ENCODE results near the gene SEPTIN10.

Gene SEPTIN10

GRCh38 chr2:109507828-109508227, 105.9 kb downstream of the SEPTIN10 start:
- H3K9me3 Mint-ChIP-seq: no peaks in the 10 kb centered on the region
- H3K36me3 Mint-ChIP-seq (ENCODE audit: low read depth): no peaks in the 10 kb centered on the region
- H3K27ac Mint-ChIP-seq: no peak overlapping the region
- H3K4me3 Mint-ChIP-seq: no peak overlapping the region
- intact Hi-C loops (cut with micrococcal nuclease): loop anchor here (10.0 kb wide), 1 partner anchor 253 kb away; no protein-coding TSS in a partner anchor
- H3K4me1 Mint-ChIP-seq (ENCODE audit: low read depth): no peaks in the 10 kb centered on the region
- no peaks in the 10 kb centered on the region for H3K27me3 Mint-ChIP-seq

- intact Hi-C loops (cut with micrococcal nuclease): loop anchor here (10.0 kb wide), 1 partner anchor 252 kb away; no protein-coding TSS in a partner anchor
- Mint-ChIP-seq H3K27ac (no peak overlapping the region), H3K9me3 (no peaks in the 10 kb centered on the region), H3K4me3 (no peak overlapping the region), H3K4me1 (ENCODE audit: low read depth) (no peaks in the 10 kb centered on the region), H3K36me3 (ENCODE audit: low read depth) (no peaks in the 10 kb centered on the region), H3K27me3 (no peaks in the 10 kb centered on the region)
These were observed 106.5 kb downstream of the SEPTIN10 start for GRCh38 chr2:109507217-109507616.

- Mint-ChIP-seq H3K9me3 (no peaks in the 10 kb centered on the region), H3K4me3 (no peak overlapping the region), H3K27me3 (no peaks in the 10 kb centered on the region), H3K36me3 (ENCODE audit: low read depth) (no peaks in the 10 kb centered on the region), H3K27ac (no peak overlapping the region), H3K4me1 (ENCODE audit: low read depth) (no peaks in the 10 kb centered on the region)
- intact Hi-C loops (cut with micrococcal nuclease): loop anchor here (10.0 kb wide), 1 partner anchor 248 kb away; no protein-coding TSS in a partner anchor
These were observed 110.6 kb downstream of the SEPTIN10 start for GRCh38 chr2:109503191-109503590.

GRCh38 chr2:109501461-109501860, 112.3 kb downstream of the SEPTIN10 start:
- Mint-ChIP-seq H3K27ac (no peak overlapping the region), H3K4me1 (ENCODE audit: low read depth) (no peaks in the 10 kb centered on the region), H3K36me3 (ENCODE audit: low read depth) (no peaks in the 10 kb centered on the region), H3K9me3 (no peaks in the 10 kb centered on the region), H3K4me3 (no peak overlapping the region), H3K27me3 (no peaks in the 10 kb centered on the region)
- intact Hi-C loops (cut with micrococcal nuclease): loop anchor here (10.0 kb wide), 1 partner anchor 247 kb away; no protein-coding TSS in a partner anchor

- Mint-ChIP-seq H3K27ac (no peak overlapping the region), H3K4me1 (ENCODE audit: low read depth) (no peaks in the 10 kb centered on the region), H3K9me3 (no peaks in the 10 kb centered on the region), H3K4me3 (no peak overlapping the region), H3K36me3 (ENCODE audit: low read depth) (no peaks in the 10 kb centered on the region), H3K27me3 (no peaks in the 10 kb centered on the region)
- intact Hi-C loops (cut with micrococcal nuclease): loop anchor here (10.0 kb wide), 1 partner anchor 246 kb away; no protein-coding TSS in a partner anchor
These were observed 112.9 kb downstream of the SEPTIN10 start for GRCh38 chr2:109500910-109501309.

GRCh38 chr2:109499566-109499965, 114.2 kb downstream of the SEPTIN10 start:
- H3K9me3 Mint-ChIP-seq: no peaks in the 10 kb centered on the region
- H3K27me3 Mint-ChIP-seq: no peaks in the 10 kb centered on the region
- H3K36me3 Mint-ChIP-seq (ENCODE audit: low read depth): no peaks in the 10 kb centered on the region
- no peak overlapping the region for H3K27ac Mint-ChIP-seq
- no peak overlapping the region for H3K4me3 Mint-ChIP-seq
- intact Hi-C loops (cut with micrococcal nuclease): no loop called here
- H3K4me1 Mint-ChIP-seq (ENCODE audit: low read depth): no peaks in the 10 kb centered on the region

- H3K27ac Mint-ChIP-seq: no peak overlapping the region
- no peaks in the 10 kb centered on the region for H3K36me3 Mint-ChIP-seq (ENCODE audit: low read depth)
- no peak overlapping the region for H3K4me3 Mint-ChIP-seq
- H3K9me3 Mint-ChIP-seq: no peaks in the 10 kb centered on the region
- intact Hi-C loops (cut with micrococcal nuclease): no loop called here
- no peaks in the 10 kb centered on the region for H3K4me1 Mint-ChIP-seq (ENCODE audit: low read depth)
- H3K27me3 Mint-ChIP-seq: no peaks in the 10 kb centered on the region
These were observed 114.9 kb downstream of the SEPTIN10 start for GRCh38 chr2:109498906-109499305.

- Mint-ChIP-seq H3K4me3 (no peak overlapping the region), H3K9me3 (no peaks in the 10 kb centered on the region), H3K27me3 (no peaks in the 10 kb centered on the region), H3K4me1 (ENCODE audit: low read depth) (no peaks in the 10 kb centered on the region), H3K27ac (no peak overlapping the region), H3K36me3 (ENCODE audit: low read depth) (no peaks in the 10 kb centered on the region)
- intact Hi-C loops (cut with micrococcal nuclease): no loop called here
These were observed 115.6 kb downstream of the SEPTIN10 start for GRCh38 chr2:109497911-109498870.

- H3K4me3 Mint-ChIP-seq: no peak overlapping the region
- no peaks in the 10 kb centered on the region for H3K9me3 Mint-ChIP-seq
- H3K27me3 Mint-ChIP-seq: no peaks in the 10 kb centered on the region
- no peaks in the 10 kb centered on the region for H3K36me3 Mint-ChIP-seq (ENCODE audit: low read depth)
- no peak overlapping the region for H3K27ac Mint-ChIP-seq
- no peaks in the 10 kb centered on the region for H3K4me1 Mint-ChIP-seq (ENCODE audit: low read depth)
- intact Hi-C loops (cut with micrococcal nuclease): no loop called here
These were observed 116.3 kb downstream of the SEPTIN10 start for GRCh38 chr2:109497463-109497862.

GRCh38 chr2:109494351-109494750, 119.4 kb downstream of the SEPTIN10 start:
- no peaks in the 10 kb centered on the region for H3K9me3 Mint-ChIP-seq
- H3K36me3 Mint-ChIP-seq (ENCODE audit: low read depth): no peaks in the 10 kb centered on the region
- no peaks in the 10 kb centered on the region for H3K27me3 Mint-ChIP-seq
- intact Hi-C loops (cut with micrococcal nuclease): no loop called here
- no peak overlapping the region for H3K4me3 Mint-ChIP-seq
- H3K4me1 Mint-ChIP-seq (ENCODE audit: low read depth): no peaks in the 10 kb centered on the region
- no peak overlapping the region for H3K27ac Mint-ChIP-seq

GRCh38 chr2:109493176-109493935, 120.4 kb downstream of the SEPTIN10 start:
- Mint-ChIP-seq H3K4me1 (ENCODE audit: low read depth) (no peaks in the 10 kb centered on the region), H3K36me3 (ENCODE audit: low read depth) (no peaks in the 10 kb centered on the region), H3K27me3 (no peaks in the 10 kb centered on the region), H3K9me3 (no peaks in the 10 kb centered on the region), H3K27ac (no peak overlapping the region), H3K4me3 (no peak overlapping the region)
- intact Hi-C loops (cut with micrococcal nuclease): no loop called here
